B cell (primary cell): ENCODE data around the gene TSHZ3. TPM values are rescaled to one million over a fixed set of nuclear protein-coding genes. Genes with fewer than 3 reads are reported as not detected.

Experiments used
- ATAC-seq: fragments of 200-7000 bp; cut with Tn5 transposase; one replicate; pipeline ENCODE4 v1.10.0; 2021; ENCODE audit warnings: low read depth, mild to moderate bottlenecking, moderate number of reproducible peaks, moderate library complexity
- CTCF ChIA-PET: fragments of 350-600 bp; sonication (Branson Sonifier 250); formaldehyde crosslinking; loops from one replicate; lab custom pipeline; 2021; ENCODE audit warnings: antibody characterized with exemption, inconsistent platforms; lab: Charles Lee
- POLR2A ChIA-PET: fragments of 350-600 bp; sonication (Branson Sonifier 250); formaldehyde crosslinking; loops from one replicate; lab custom pipeline; 2021; ENCODE audit warnings: antibody characterized with exemption; lab: Charles Lee
- DNase-seq: peaks from one replicate; pipeline ENCODE4 v3.0.0; 2013
- H2AFZ ChIP-seq: 2 replicates; pipeline ENCODE4 v1.6.1; 2012; ENCODE audit warnings: mild to moderate bottlenecking, low read depth, low read length; ENCODE audit not compliant: insufficient read depth, poor library complexity, severe bottlenecking
- H3K27ac ChIP-seq, 2 donors: 1 replicate in 1 of 2; 2 replicates in 1 of 2; pipeline ENCODE4 v1.5.1; 2012 to 2013; ENCODE audit warnings: low read length in 2 of 2, mild to moderate bottlenecking in 2 of 2, moderate library complexity in 1 of 2
- H3K27me3 ChIP-seq, 4 experiments: fragments of 200-600 bp in 1 of 4; sonication (generic) in 1 of 4; replicated peaks in 1 of 4; 1 replicate in 2 of 4; 2 replicates in 2 of 4; pipeline versions ENCODE4 v1.6.1 to v1.7.0; 2013 to 2016; ENCODE audit warnings: low read length in 3 of 4, mild to moderate bottlenecking in 2 of 4, mixed read lengths in 1 of 4, moderate library complexity in 1 of 4; ENCODE audit not compliant: insufficient read depth in 4 of 4, control insufficient read depth in 3 of 4; ENCODE audit errors: control extremely low read depth in 1 of 4
- H3K36me3 ChIP-seq, 2 experiments: replicated peaks in 1 of 2; 1 replicate in 1 of 2; 2 replicates in 1 of 2; pipeline versions ENCODE4 v1.6.1 to v1.7.1; 2013; ENCODE audit warnings: low read length in 1 of 2; ENCODE audit not compliant: insufficient read depth in 2 of 2, control insufficient read depth in 1 of 2; ENCODE audit errors: control extremely low read depth in 1 of 2, extremely low read depth in 1 of 2
- H3K4me1 ChIP-seq, 2 donors: fragments of 200-600 bp in 1 of 2; sonication (generic) in 1 of 2; 1 replicate in 1 of 2; 2 replicates in 1 of 2; pipeline versions ENCODE4 v1.5.1 to v1.6.1; 2013 to 2017; ENCODE audit warnings: low read length in 2 of 2; ENCODE audit not compliant: control insufficient read depth in 2 of 2, insufficient read depth in 2 of 2
- H3K4me2 ChIP-seq: replicated peaks from 2 replicates; pipeline ENCODE3; 2012; ENCODE audit warnings: mild to moderate bottlenecking, low read depth, low read length; ENCODE audit not compliant: poor library complexity, severe bottlenecking
- H3K4me3 ChIP-seq, 5 experiments: fragments of 200-600 bp in 1 of 5; sonication (generic) in 1 of 5; 1 replicate in 3 of 5; 2 replicates in 2 of 5; pipeline versions ENCODE4 v1.5.1 to v1.7.0; 2011 to 2016; ENCODE audit warnings: low read length in 4 of 5, mild to moderate bottlenecking in 4 of 5, low read depth in 2 of 5, control low read depth in 1 of 5, moderate library complexity in 1 of 5; ENCODE audit not compliant: insufficient read depth in 1 of 5; ENCODE audit errors: control extremely low read depth in 1 of 5, extremely low read depth in 1 of 5
- H3K79me2 ChIP-seq: fragments of 200-600 bp; sonication (generic); one replicate; pipeline ENCODE4 v1.6.0; 2016; ENCODE audit warnings: low read length; ENCODE audit not compliant: control insufficient read depth, insufficient read depth
- H3K9ac ChIP-seq: fragments of 200-600 bp; sonication (generic); 2 replicates; pipeline ENCODE4 v1.6.1; 2017; ENCODE audit warnings: mild to moderate bottlenecking, low read length, moderate library complexity
- H3K9me3 ChIP-seq, 3 donors: one replicate each; pipeline versions ENCODE4 v1.6.1 to v1.7.1; 2013; ENCODE audit warnings: low read length in 2 of 3; ENCODE audit not compliant: control insufficient read depth in 2 of 3, insufficient read depth in 1 of 3; ENCODE audit errors: control extremely low read depth in 1 of 3
- H4K20me1 ChIP-seq: 2 replicates; pipeline ENCODE4 v1.6.0; 2012; ENCODE audit warnings: mild to moderate bottlenecking, low read length; ENCODE audit not compliant: insufficient read depth, control insufficient read depth, poor library complexity, severe bottlenecking
- H3K27ac Mint-ChIP-seq: one replicate; pipeline ENCODE4 v1.8.0; 2021; ENCODE audit warnings: mixed read lengths
- H3K27me3 Mint-ChIP-seq: one replicate; pipeline ENCODE4 v1.8.0; 2021; ENCODE audit warnings: mixed read lengths
- H3K4me1 Mint-ChIP-seq: one replicate; pipeline ENCODE4 v1.8.0; 2021; ENCODE audit warnings: mixed read lengths
- H3K4me3 Mint-ChIP-seq: one replicate; pipeline ENCODE4 v1.8.0; 2021; ENCODE audit warnings: mixed read lengths
- H3K9me3 Mint-ChIP-seq: one replicate; pipeline ENCODE4 v1.8.0; 2022; ENCODE audit warnings: mixed read lengths; ENCODE audit not compliant: insufficient read depth
- CTCF ChIP-seq: fragments of 200-600 bp; IDR thresholded peaks from one replicate; pipeline ENCODE4 v1.8.0; 2022; ENCODE audit warnings: antibody characterized with exemption, mild to moderate bottlenecking
- EZH2 ChIP-seq: IDR thresholded peaks from 2 replicates; pipeline ENCODE4 v1.6.1; 2012; ENCODE audit warnings: borderline replicate concordance, low read depth, mild to moderate bottlenecking, moderate library complexity, low read length; ENCODE audit not compliant: insufficient read depth, poor library complexity, severe bottlenecking
- WGBS: methylation state at CpG from one replicate; pipeline ENCODE4 v1.1.5; 2013; ENCODE audit warnings: missing lambda C conversion rate; ENCODE audit not compliant: insufficient coverage; 5-methylcytosine and 5-hydroxymethylcytosine counted together
- intact Hi-C: fragments of 100-400 bp; cut with micrococcal nuclease; formaldehyde crosslinking; loops from one replicate; pipeline ENCODE4 v1.10.0; 2022
- polyA plus RNA-seq: library from polyadenylated mRNA; depleted of rRNA; stranded (reverse); fragments of >200 nt; gene quantifications from 2 replicates; pipeline ENCODE4 v1.2.3, GENCODE V29; 2012
- total RNA-seq, 2 donors: library from RNA; stranded (reverse); fragments of 120-200 nt in 1 of 2; gene quantifications; 1 replicate in 1 of 2; 2 replicates in 1 of 2; pipeline versions ENCODE4 v1.2.3 to v1.2.4, GENCODE V29; 2013 to 2022

Gene TSHZ3
- total and polyA plus RNA-seq, 2 donors (not counting 1 experiment from before 2014, with no cell fraction given) = 0.03 to 0.34 TPM

DNA sequence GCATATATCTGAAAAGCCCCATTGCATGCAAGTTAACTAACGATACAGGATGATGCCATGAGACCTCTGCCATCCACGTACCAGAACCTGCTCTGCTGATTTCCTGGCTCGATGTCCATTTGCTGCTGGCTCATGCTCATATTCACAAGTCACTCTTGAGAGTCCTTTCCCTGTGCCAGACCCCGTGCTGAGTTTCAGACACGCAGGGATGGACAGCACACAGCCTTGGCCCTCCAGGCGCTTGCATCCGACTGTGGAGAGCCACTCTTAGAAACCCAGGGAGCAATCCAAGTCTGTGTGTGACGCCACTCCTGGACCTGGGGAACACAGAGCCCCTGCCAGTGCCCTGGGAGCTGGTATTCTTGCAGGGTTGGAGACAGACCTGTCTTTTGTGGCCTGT, 37.6 kb upstream of the TSHZ3 start:
- TF ChIP-seq CTCF (no peak), EZH2 (no peak)
- Histone ChIP-seq H3K36me3 (no peaks in the 10 kb centered on the region), H3K4me1 (no peaks in the 10 kb centered on the region), H3K79me2 (no peaks in the 10 kb centered on the region), H3K4me2 (no peak overlapping the region), H3K9me3 (peaks cover 0 to 22% (median 0%) of the 10 kb centered on the region in 3 donors), H3K27me3 (no peaks in the 10 kb centered on the region), H4K20me1 (no peaks in the 10 kb centered on the region), H3K27ac (no peak overlapping the region), H2AFZ (no peak overlapping the region), H3K9ac (no peak overlapping the region), H3K4me3 (no peak overlapping the region)
- Mint-ChIP-seq H3K9me3 (no peaks in the 10 kb centered on the region), H3K27me3 (no peaks in the 10 kb centered on the region), H3K4me1 (no peaks in the 10 kb centered on the region), H3K27ac (no peak overlapping the region), H3K4me3 (no peak overlapping the region)
- 86% methylated on average over 8 of the region's 8 CpGs for WGBS
- CTCF ChIA-PET = no interaction called here
- intact Hi-C loops = no loop called here
- POLR2A ChIA-PET = no interaction called here
- no peak for DNase-seq
- no peak for ATAC-seq

DNA sequence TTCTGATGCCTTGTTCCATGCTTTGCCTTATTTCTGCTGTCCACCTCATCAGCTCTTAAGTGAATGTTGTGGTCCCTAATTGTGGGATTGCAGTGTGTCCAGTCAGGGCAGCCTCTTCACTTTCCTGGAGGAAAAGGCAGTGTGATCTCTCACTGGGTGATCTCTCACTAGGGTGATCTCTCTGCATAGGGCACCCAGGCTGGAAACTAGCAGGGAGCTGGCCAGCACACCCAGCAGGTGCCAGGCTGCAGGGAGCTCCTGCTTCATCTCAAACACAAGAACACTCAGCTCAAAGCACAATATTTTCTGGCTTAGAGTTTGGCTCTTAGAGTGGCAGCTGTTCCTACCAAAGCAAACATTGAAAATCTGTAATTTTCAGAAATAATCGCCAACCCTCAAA, 36.5 kb upstream of the TSHZ3 start:
- Histone ChIP-seq H3K27ac (no peak overlapping the region), H2AFZ (no peak overlapping the region), H4K20me1 (no peaks in the 10 kb centered on the region), H3K9me3 (peaks cover 0 to 21% (median 0%) of the 10 kb centered on the region in 3 donors), H3K4me2 (no peak overlapping the region), H3K9ac (no peak overlapping the region), H3K4me3 (no peak overlapping the region), H3K27me3 (no peaks in the 10 kb centered on the region), H3K79me2 (no peaks in the 10 kb centered on the region), H3K36me3 (no peaks in the 10 kb centered on the region), H3K4me1 (no peaks in the 10 kb centered on the region)
- ChIA-PET POLR2A (no interaction called here), CTCF (no interaction called here)
- no peak overlapping the region for H3K4me3 Mint-ChIP-seq
- DNase-seq (no peak), ATAC-seq (no peak)
- no peaks in the 10 kb centered on the region for H3K4me1 Mint-ChIP-seq
- 100% methylated on average over 1 of the region's 1 CpG for WGBS
- no peaks in the 10 kb centered on the region for H3K9me3 Mint-ChIP-seq
- H3K27me3 Mint-ChIP-seq = no peaks in the 10 kb centered on the region
- H3K27ac Mint-ChIP-seq = no peak overlapping the region
- intact Hi-C loops = no loop called here
- no peak for TF ChIP-seq CTCF
- no peak for TF ChIP-seq EZH2
